ENCODE results near the gene FDPS.
"Not testable (repeated sequence)": the region's sequence is repeated elsewhere in the genome, so short reads cannot be mapped to it uniquely, and the experiment has no call there.

Gene FDPS

GRCh38 chr1:155320661-155321617 lies 12.3 kb downstream of the FDPS start, which contains the start of gene RUSC1:
TSS of gene RUSC1 (plus strand) at chr1:155320894. CDS start at chr1:155321774, 880 bp downstream.
- DNase-seq, result peak; percentile 83 to 97

GRCh38 chr1:155321639-155322503 lies 13.2 kb downstream of the FDPS start:
- peak in 1 of 2 experiments; percentile 69 for DNase-seq

- DNase-seq, result peak in 1 of 2 experiments; percentile 77
These were observed 13.9 kb downstream of the FDPS start for GRCh38 chr1:155322571-155322952.

- DNase-seq, result peak; percentile 91 to 99
These were observed 14.5 kb downstream of the FDPS start for GRCh38 chr1:155322953-155323728.

GRCh38 chr1:155323729-155324036 lies 15.0 kb downstream of the FDPS start:
- peak; percentile 90 to 97 for DNase-seq

DNA sequence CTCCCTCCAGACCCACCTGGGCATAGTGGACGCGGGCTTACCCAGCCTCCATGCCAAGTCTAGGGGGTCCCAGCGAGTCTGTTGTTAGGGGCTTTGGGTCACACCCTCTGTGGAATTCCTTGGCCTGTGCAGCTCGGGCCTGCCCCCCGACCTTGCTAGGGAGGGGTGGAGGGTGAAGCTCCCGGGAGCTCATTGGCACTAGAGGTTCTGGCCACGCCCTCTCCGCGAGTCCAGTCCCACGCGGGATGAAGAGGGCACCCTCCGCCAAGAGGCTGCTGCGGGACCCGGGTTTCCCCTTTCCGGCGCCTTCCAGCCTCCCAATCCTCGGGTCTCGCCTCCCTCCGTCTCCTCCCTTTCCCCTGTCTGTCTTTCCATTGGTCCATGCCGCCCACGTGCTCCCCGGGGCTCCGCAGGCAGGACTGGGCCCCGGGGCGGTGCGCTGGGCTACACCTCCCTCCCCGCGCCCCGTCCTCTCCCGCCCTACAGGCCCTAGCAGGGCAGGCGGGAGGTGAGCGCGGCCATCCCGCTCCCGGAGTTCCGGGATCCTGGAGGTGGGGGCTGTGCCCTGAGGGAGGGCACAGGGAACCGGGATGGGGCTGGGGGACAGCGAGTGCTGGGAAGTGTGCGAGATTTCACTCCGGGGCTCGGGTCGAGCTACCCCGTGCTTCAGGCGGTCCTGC lies 15.5 kb downstream of the FDPS start:
- peak; percentile 98 to 100 for DNase-seq

- DNase-seq, result peak; percentile 86 to 95
These were observed 16.3 kb downstream of the FDPS start for GRCh38 chr1:155324717-155325602.

DNA sequence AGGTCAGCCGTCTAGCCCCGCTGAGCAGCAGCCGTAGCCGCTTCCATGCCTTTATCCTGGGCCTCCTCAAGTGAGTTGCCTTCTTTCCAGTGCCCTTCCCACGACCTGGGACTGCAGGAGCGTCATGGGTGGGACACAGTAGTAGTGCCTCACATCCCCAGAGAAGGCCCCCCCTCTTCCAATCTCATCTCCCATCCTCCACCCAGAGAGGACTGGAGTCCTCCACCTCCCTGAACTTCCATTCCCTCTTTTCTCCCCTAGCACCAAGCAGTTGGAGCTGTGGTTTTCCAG lies 16.9 kb downstream of the FDPS start:
- DNase-seq, result peak in 1 of 2 experiments; percentile 61

GRCh38 chr1:155326020-155326526 lies 17.4 kb downstream of the FDPS start:
- peak in 1 of 2 experiments; percentile 45 for DNase-seq

DNA sequence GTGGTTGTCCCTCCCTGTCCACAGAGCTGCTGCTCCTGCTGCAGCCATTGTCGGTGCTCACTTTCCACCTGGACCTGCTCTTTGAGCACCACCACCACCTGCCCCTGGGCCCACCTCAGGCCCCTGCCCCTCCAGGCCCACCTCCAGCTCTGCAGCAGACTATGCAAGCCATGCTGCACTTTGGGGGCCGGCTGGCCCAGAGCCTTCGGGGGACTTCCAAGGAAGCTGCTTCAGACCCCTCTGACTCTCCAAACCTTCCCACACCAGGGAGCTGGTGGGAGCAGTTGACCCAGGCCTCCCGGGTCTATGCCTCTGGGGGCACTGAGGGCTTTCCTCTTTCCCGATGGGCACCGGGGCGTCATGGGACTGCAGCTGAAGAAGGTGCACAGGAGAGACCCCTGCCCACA lies 18.0 kb downstream of the FDPS start:
- no peak for DNase-seq

GRCh38 chr1:155327981-155328380 lies 19.3 kb downstream of the FDPS start:
- no peak for DNase-seq

DNA sequence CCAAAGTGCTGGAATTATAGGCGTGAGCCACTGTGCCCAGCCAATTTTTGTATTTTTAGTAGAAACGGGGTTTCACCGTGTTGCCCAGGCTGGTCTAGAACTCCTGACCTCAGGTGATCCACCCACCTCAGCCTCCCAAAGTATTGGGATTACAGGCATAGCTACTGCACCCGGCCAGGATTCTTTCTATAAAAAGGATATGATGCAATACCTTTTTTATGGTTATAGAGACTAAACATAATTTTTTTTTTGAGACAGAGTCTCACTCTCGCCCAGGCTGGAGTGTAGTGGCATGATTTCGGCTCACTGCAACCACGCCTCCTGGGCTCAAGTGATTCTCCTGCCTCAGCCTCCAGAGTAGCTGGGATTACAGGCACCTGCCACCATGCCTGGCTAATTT lies 20.2 kb downstream of the FDPS start:
- DNase-seq, result not testable (repeated sequence)

DNA sequence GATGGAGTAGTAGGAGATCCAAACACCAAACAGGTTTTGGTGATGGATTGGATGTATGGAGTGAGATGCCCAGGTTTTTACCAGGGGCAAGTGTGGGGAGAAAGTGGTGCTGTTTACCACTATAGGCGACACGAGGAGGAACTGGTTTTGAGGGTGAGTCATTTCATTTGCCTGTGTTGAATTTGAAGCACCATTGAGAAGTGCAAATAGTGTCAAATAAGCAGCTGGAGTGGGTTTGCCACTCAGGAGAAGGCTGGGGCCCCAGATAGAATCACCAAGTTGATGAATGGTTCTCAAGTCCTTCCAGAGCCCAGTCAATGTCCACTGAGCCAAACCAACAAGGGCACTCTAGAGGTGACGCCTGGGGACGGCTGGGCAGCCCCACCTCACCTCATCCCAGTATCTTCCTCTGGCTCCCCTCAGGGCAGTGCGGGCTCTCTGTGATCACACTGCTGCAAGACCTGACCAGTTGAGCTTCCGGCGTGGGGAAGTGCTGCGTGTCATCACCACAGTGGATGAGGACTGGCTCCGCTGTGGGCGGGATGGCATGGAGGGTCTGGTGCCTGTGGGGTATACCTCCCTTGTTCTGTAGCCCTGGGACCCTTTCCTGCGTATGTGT lies 21.4 kb downstream of the FDPS start:
- DNase-seq, result no peak

- DNase-seq, result no peak
These were observed 26.3 kb downstream of the FDPS start for GRCh38 chr1:155334962-155335361.

- no peak for DNase-seq
These were observed 30.9 kb downstream of the FDPS start for GRCh38 chr1:155339515-155340097.

DNA sequence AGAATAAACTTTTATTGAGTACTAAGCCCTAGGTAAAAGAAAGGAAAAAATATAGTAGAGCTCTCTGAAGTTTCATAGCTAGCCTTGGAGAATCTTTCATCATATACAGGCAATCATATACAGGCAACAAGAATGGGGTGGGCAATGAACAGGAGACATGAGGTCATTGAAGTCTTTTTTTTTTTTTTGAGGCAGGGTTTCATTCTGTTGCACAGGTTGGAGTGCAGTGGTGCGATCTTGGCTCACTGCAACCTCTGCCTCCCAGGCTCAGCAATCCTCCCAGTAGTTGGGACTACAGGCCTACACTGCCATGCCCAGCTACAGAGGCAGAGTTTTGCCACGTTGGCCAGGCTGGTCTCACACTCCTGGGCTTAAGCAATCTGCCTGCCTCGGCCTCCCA lies 34.2 kb downstream of the FDPS start:
- no peak for DNase-seq

- DNase-seq, result no peak
These were observed 44.0 kb downstream of the FDPS start for GRCh38 chr1:155352631-155353030.

- no peak for DNase-seq
These were observed 51.4 kb downstream of the FDPS start for GRCh38 chr1:155360051-155360450.
